ENCODE measurements around the gene HPS3. TPM values are rescaled to one million over a fixed set of nuclear protein-coding genes. Genes with fewer than 3 reads are reported as not detected.
A peak's percentile ranks its signal among the peaks of the same experiment; 100 is the strongest.

HPS3 gene
- polyA plus RNA-seq, 1 of the 3 experiments (the other 2 are of a cell fraction) = 9.4 TPM

DNA sequence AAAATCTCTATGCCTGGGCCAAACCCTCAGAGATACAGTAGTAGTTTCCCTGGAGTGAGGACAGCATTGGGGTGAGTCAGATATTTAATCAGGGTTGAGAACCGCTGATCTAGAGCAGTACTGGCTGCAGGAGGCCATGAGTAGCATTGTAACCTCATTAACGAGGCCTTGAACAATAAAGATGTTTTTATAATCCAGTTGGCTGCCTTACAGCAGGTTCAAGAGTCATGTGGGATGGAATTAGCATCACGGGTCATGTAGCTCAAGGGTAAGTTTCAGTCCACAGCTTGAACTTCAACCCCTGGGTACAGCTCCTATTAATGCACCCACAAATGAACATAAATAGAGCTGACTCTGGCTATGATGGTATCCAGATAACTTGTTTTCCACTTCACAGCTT, 5.1 kb downstream of the HPS3 start:
- Histone ChIP-seq H3K79me2 (ENCODE audit: insufficient read depth) (peaks cover 45% of the 10 kb centered on the region; the same call in 1 of the 2 replicates), H2AFZ (ENCODE audit: low read depth) (no peak overlapping the region), H3K27me3 (ENCODE audit: insufficient read depth) (no peaks in the 10 kb centered on the region), H3K4me3 (ENCODE audit: low read depth in 2 of 2, low read length in 1 of 2) (no peak overlapping the region), H3K9ac (no peak overlapping the region), H3K4me2 (no peak overlapping the region), H3K4me1 (ENCODE audit: control insufficient read depth in 1 of 2, insufficient read depth in 2 of 2, low read depth in 1 of 2, low read length in 1 of 2) (peaks cover 0 to 5% of the 10 kb centered on the region in 2 experiments; a peak in 1 of 4 replicates), H3K9me3 (no peaks in the 10 kb centered on the region), H3F3A (replicated peaks; ENCODE audit: insufficient read depth) (peaks cover 9% of the 10 kb centered on the region), H3K36me3 (replicated peaks in 1 of 2; ENCODE audit: control insufficient read depth in 1 of 2, insufficient read depth in 2 of 2, low read length in 1 of 2) (peaks cover 0 to 8% of the 10 kb centered on the region in 2 experiments), H3K9me2 (no peaks in the 10 kb centered on the region), H4K20me1 (ENCODE audit: insufficient read depth) (no peaks in the 10 kb centered on the region), H3K27ac (ENCODE audit: low read depth in 2 of 2, low read length in 1 of 2) (no peak overlapping the region)
- POLR2A ChIA-PET = no interaction called here
- no peak for TF ChIP-seq RCOR1 (IDR thresholded peaks at IDR 0.05; ENCODE audit: low read length)
- TF ChIP-seq TCF12 (IDR thresholded peaks at IDR 0.05) = peak; percentile 12; the same call in 1 of the 2 replicates
- DNase-seq = no peak
- CTCF ChIA-PET = interaction anchor here (0.9 kb wide), 1 partner anchor 14 kb away, joined by 3 read pairs; no protein-coding TSS in a partner anchor
- WGBS (ENCODE audit: low lambda C conversion rate) = 43% methylated on average over 3 of the region's 3 CpGs

DNA sequence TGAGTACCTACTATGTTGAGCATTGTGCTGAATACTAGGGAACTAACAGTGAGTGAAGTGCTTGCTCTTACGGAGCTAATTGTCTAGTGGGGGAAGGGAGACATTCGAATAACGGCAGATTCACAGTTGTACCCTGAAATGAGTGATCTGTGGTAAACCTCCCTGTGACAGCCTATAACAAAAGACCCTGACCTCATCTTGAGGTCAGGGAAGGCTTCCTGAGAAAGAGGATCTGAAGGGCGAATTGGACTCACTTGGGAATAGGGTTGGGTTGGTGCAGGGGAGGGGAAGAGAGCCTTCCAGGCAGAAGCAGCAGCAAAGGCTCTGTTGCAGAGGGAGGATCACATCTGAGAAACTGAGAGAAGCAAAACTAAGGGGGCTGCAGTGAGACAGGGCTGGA, 13.2 kb downstream of the HPS3 start:
- Histone ChIP-seq H3F3A (replicated peaks; ENCODE audit: insufficient read depth) (peaks cover 6% of the 10 kb centered on the region), H3K4me3 (ENCODE audit: low read depth in 2 of 2, low read length in 1 of 2) (no peak overlapping the region), H3K4me2 (no peak overlapping the region), H2AFZ (ENCODE audit: low read depth) (no peak overlapping the region), H3K27me3 (ENCODE audit: insufficient read depth) (no peaks in the 10 kb centered on the region), H3K9ac (no peak overlapping the region), H3K4me1 (ENCODE audit: control insufficient read depth in 1 of 2, insufficient read depth in 2 of 2, low read depth in 1 of 2, low read length in 1 of 2) (no peaks in the 10 kb centered on the region), H3K27ac (ENCODE audit: low read depth in 2 of 2, low read length in 1 of 2) (no peak overlapping the region), H3K79me2 (ENCODE audit: insufficient read depth) (no peaks in the 10 kb centered on the region), H3K36me3 (replicated peaks in 1 of 2; ENCODE audit: control insufficient read depth in 1 of 2, insufficient read depth in 2 of 2, low read length in 1 of 2) (peaks cover 34 to 44% of the 10 kb centered on the region in 2 experiments), H4K20me1 (ENCODE audit: insufficient read depth) (no peaks in the 10 kb centered on the region), H3K9me3 (no peaks in the 10 kb centered on the region), H3K9me2 (no peaks in the 10 kb centered on the region)
- no peak for TF ChIP-seq TCF12 (IDR thresholded peaks at IDR 0.05)
- 96% methylated on average over 4 of the region's 4 CpGs for WGBS (ENCODE audit: low lambda C conversion rate)
- CTCF ChIA-PET = no interaction called here
- POLR2A ChIA-PET = no interaction called here
- no peak for DNase-seq

GRCh38 chr3:149145356-149145755, 15.9 kb downstream of the HPS3 start:
- Histone ChIP-seq H3K27ac (ENCODE audit: low read depth in 2 of 2, low read length in 1 of 2) (no peak overlapping the region), H2AFZ (ENCODE audit: low read depth) (no peak overlapping the region), H3F3A (replicated peaks; ENCODE audit: insufficient read depth) (no peaks in the 10 kb centered on the region), H3K4me1 (ENCODE audit: control insufficient read depth in 1 of 2, insufficient read depth in 2 of 2, low read depth in 1 of 2, low read length in 1 of 2) (no peaks in the 10 kb centered on the region), H3K27me3 (ENCODE audit: insufficient read depth) (no peaks in the 10 kb centered on the region), H3K9me2 (no peaks in the 10 kb centered on the region), H4K20me1 (ENCODE audit: insufficient read depth) (no peaks in the 10 kb centered on the region), H3K4me2 (no peak overlapping the region), H3K9ac (no peak overlapping the region), H3K9me3 (no peaks in the 10 kb centered on the region), H3K36me3 (replicated peaks in 1 of 2; ENCODE audit: control insufficient read depth in 1 of 2, insufficient read depth in 2 of 2, low read length in 1 of 2) (peaks cover 34 to 56% of the 10 kb centered on the region in 2 experiments), H3K79me2 (ENCODE audit: insufficient read depth) (no peaks in the 10 kb centered on the region), H3K4me3 (ENCODE audit: low read depth in 2 of 2, low read length in 1 of 2) (no peak overlapping the region)
- WGBS (ENCODE audit: low lambda C conversion rate) = 98% methylated on average over 2 of the region's 2 CpGs
- no peak for DNase-seq
- CTCF ChIA-PET = no interaction called here
- POLR2A ChIA-PET = no interaction called here
- no peak for TF ChIP-seq GATA2 (CRISPR knock-in tag; IDR thresholded peaks at IDR 0.05)
- TF ChIP-seq MXI1 (IDR thresholded peaks at IDR 0.05; ENCODE audit: low read depth, low read length) = no peak
- TF ChIP-seq EP300 (IDR thresholded peaks at IDR 0.05; ENCODE audit: borderline replicate concordance in 1 of 2, low read depth in 1 of 2, low read length in 1 of 2) = no peak
- TF ChIP-seq EZH2phosphoT487 (IDR thresholded peaks at IDR 0.05; ENCODE audit: borderline replicate concordance, low read depth) = no peak
- no peak for TF ChIP-seq RCOR1 (IDR thresholded peaks at IDR 0.05; ENCODE audit: low read length)
- TF ChIP-seq RFX5 (IDR thresholded peaks at IDR 0.05; ENCODE audit: low read length) = no peak
- TF ChIP-seq, protein P1, sequence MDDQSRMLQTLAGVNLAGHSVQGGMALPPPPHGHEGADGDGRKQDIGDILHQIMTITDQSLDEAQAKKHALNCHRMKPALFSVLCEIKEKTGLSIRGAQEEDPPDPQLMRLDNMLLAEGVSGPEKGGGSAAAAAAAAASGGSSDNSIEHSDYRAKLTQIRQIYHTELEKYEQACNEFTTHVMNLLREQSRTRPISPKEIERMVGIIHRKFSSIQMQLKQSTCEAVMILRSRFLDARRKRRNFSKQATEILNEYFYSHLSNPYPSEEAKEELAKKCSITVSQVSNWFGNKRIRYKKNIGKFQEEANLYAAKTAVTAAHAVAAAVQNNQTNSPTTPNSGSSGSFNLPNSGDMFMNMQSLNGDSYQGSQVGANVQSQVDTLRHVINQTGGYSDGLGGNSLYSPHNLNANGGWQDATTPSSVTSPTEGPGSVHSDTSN (IDR thresholded peaks at IDR 0.05) = no peak
- TF ChIP-seq, protein P2, sequence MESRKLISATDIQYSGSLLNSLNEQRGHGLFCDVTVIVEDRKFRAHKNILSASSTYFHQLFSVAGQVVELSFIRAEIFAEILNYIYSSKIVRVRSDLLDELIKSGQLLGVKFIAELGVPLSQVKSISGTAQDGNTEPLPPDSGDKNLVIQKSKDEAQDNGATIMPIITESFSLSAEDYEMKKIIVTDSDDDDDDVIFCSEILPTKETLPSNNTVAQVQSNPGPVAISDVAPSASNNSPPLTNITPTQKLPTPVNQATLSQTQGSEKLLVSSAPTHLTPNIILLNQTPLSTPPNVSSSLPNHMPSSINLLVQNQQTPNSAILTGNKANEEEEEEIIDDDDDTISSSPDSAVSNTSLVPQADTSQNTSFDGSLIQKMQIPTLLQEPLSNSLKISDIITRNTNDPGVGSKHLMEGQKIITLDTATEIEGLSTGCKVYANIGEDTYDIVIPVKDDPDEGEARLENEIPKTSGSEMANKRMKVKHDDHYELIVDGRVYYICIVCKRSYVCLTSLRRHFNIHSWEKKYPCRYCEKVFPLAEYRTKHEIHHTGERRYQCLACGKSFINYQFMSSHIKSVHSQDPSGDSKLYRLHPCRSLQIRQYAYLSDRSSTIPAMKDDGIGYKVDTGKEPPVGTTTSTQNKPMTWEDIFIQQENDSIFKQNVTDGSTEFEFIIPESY (IDR thresholded peaks at IDR 0.05; ENCODE audit: borderline replicate concordance, low read depth) = no peak
- TF ChIP-seq IRF3 (IDR thresholded peaks at IDR 0.05; ENCODE audit: low read depth, low read length) = no peak
- no peak for TF ChIP-seq FOXJ3 (CRISPR knock-in tag; IDR thresholded peaks at IDR 0.05)
- no peak for TF ChIP-seq TEAD4 (IDR thresholded peaks at IDR 0.05; ENCODE audit: borderline replicate concordance, insufficient read depth)
- TF ChIP-seq NRF1 (IDR thresholded peaks at IDR 0.05; ENCODE audit: low read depth, low read length) = no peak
- TF ChIP-seq MEF2A (IDR thresholded peaks at IDR 0.05; ENCODE audit: borderline replicate concordance, low read depth) = no peak
- TF ChIP-seq FOXM1 (IDR thresholded peaks at IDR 0.05; ENCODE audit: low read depth) = no peak
- TF ChIP-seq RXRA (IDR thresholded peaks at IDR 0.05; ENCODE audit: borderline replicate concordance, low read depth) = no peak
- no peak for TF ChIP-seq TAF1 (IDR thresholded peaks at IDR 0.05; ENCODE audit: borderline replicate concordance, low read depth, low read length)
- no peak for TF ChIP-seq POLR2AphosphoS5 (IDR thresholded peaks at IDR 0.05; ENCODE audit: low read depth, low read length)
- TF ChIP-seq TCF12 (IDR thresholded peaks at IDR 0.05) = no peak

Data from SK-N-SH (cell line).